Thyroid gland (tissue), 4 donors: ENCODE measurements around the gene VPS51. TPM values are rescaled to one million over a fixed set of nuclear protein-coding genes. Genes with fewer than 3 reads are reported as not detected.

Experiments
- DNase-seq, 2 donors: peaks; one replicate each; pipeline ENCODE4 v3.0.0-alpha.2; 2019
- H3K27ac ChIP-seq, 3 donors: fragments of 200-600 bp; sonication (generic); 1 replicate in 2 of 3; 2 replicates in 1 of 3; pipeline ENCODE4 v1.5.1; 2016 to 2019; ENCODE audit warnings: mild to moderate bottlenecking in 1 of 3, moderate library complexity in 1 of 3
- H3K27me3 ChIP-seq: fragments of 200-600 bp; sonication (generic); one replicate; pipeline ENCODE4 v1.5.1; 2019
- H3K36me3 ChIP-seq, 2 donors: fragments of 200-600 bp; sonication (generic); one replicate each; pipeline ENCODE4 v1.5.1; 2016 to 2019
- H3K4me1 ChIP-seq, 2 donors: fragments of 200-600 bp; sonication (generic); one replicate each; pipeline ENCODE4 v1.5.1; 2017 to 2019
- H3K4me3 ChIP-seq, 3 donors: fragments of 200-600 bp; sonication (generic); replicated peaks in 1 of 3; 1 replicate in 2 of 3; 2 replicates in 1 of 3; pipeline ENCODE4 v1.5.1; 2016; ENCODE audit warnings: mild to moderate bottlenecking in 1 of 3
- H3K9me3 ChIP-seq: fragments of 200-600 bp; sonication (generic); one replicate; pipeline ENCODE4 v1.5.1; 2017
- CTCF ChIP-seq, 6 experiments: fragments of 200-600 bp in 3 of 6; fragments of 450-650 bp in 3 of 6; sonication (generic) in 3 of 6; IDR thresholded peaks; one replicate each; pipeline ENCODE4 v1.5.1; 2016 to 2019; ENCODE audit warnings: antibody characterized with exemption in 6 of 6, mild to moderate bottlenecking in 2 of 6, inconsistent platforms in 1 of 6, moderate library complexity in 1 of 6
- POLR2A ChIP-seq, 2 donors: fragments of 450-650 bp; IDR thresholded peaks; one replicate each; pipeline ENCODE4 v1.6.1; 2017; ENCODE audit warnings: antibody characterized with exemption in 2 of 2, mild to moderate bottlenecking in 2 of 2, moderate library complexity in 1 of 2
- WGBS, 2 donors: methylation state at CpG; one replicate each; pipeline ENCODE4 v1.1.5; 2017; 5-methylcytosine and 5-hydroxymethylcytosine counted together
- intact Hi-C: fragments of 100-400 bp; cut with DNase I; formaldehyde crosslinking; loops from one replicate; pipeline ENCODE4 v1.15.1; 2023
- total RNA-seq, 4 donors: library from RNA; depleted of rRNA; stranded (reverse); fragments of >200 nt; gene quantifications; one replicate each; pipeline ENCODE4 v1.2.3, GENCODE V29; 2016

The VPS51 gene
- total RNA-seq = 100 to 1,000 TPM; 222 to 608 (median 469) TPM

- intact Hi-C loops = no loop called here
- Histone ChIP-seq H3K4me1 (peaks cover 10 to 12% of the 10 kb centered on the region in 2 donors), H3K4me3 (peak within 1 kb of the TSS; percentile 27 to 84 (median 55)), H3K9me3 (no peaks in the 10 kb centered on the region), H3K36me3 (peaks cover 0 to 3% of the 10 kb centered on the region in 2 donors), H3K27ac (peak within 1 kb of the TSS; percentile 60 to 87 (median 82)), H3K27me3 (no peaks in the 10 kb centered on the region)
- 0 to 1% methylated on average over 16 to 23 of the region's 52 CpGs for WGBS, 2 donors
- TF ChIP-seq CTCF (IDR thresholded peaks at IDR 0.05) (peak in 1 of 6 experiments; percentile 19), POLR2A (IDR thresholded peaks at IDR 0.05) (peak; percentile 59 to 71)
- DNase-seq = peak; percentile 92 to 93
These were observed at the start of gene VPS51 for GRCh38 chr11:65095974-65096806. Gene VPS51, plus strand, starts transcription at chr11:65096214. Its CDS starts 37 bp downstream, at chr11:65096251.

GRCh38 chr11:65047581-65048422 lies 48.2 kb upstream of the VPS51 start:
- no peaks in the 10 kb centered on the region for H3K36me3 ChIP-seq
- 18 to 21% methylated on average over 52 to 53 of the region's 56 CpGs for WGBS, 2 donors
- H3K27me3 ChIP-seq = no peaks in the 10 kb centered on the region
- no peaks in the 10 kb centered on the region for H3K9me3 ChIP-seq
- intact Hi-C loops = no loop called here
- H3K4me1 ChIP-seq = no peaks in the 10 kb centered on the region
- no peak for TF ChIP-seq CTCF (IDR thresholded peaks at IDR 0.05)
- TF ChIP-seq POLR2A (IDR thresholded peaks at IDR 0.05) = no peak
- no peak overlapping the region for H3K27ac ChIP-seq
- no peak for DNase-seq
- peak overlapping the region in 2 of 3 donors; percentile 12 to 26 for H3K4me3 ChIP-seq

DNA sequence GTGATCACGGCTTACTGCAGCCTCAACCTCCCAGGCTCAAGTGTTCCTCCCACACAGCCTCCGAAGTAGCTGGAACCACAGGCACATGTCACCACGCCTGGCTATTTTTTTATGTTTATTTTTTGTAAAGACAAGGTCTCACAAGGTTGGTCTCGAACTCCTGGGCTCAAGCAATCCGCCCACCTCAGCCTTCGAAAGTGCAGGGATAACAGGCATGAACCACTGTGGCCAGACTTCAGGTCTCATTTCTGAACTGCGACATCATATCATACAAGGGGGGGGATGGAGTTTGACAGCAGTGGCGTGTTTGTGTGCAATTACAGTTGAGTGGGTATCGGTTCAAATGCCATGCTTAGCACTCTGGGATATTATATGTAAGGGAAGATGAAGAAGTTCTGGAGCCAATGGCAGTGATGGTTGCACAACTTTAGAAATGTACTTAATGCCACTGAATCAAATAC lies 44.6 kb upstream of the VPS51 start:
- Histone ChIP-seq H3K27me3 (no peaks in the 10 kb centered on the region), H3K36me3 (no peaks in the 10 kb centered on the region), H3K4me3 (no peak overlapping the region), H3K27ac (no peak overlapping the region), H3K4me1 (no peaks in the 10 kb centered on the region), H3K9me3 (no peaks in the 10 kb centered on the region)
- DNase-seq = no peak
- TF ChIP-seq POLR2A (IDR thresholded peaks at IDR 0.05) = no peak
- no peak for TF ChIP-seq CTCF (IDR thresholded peaks at IDR 0.05)
- whole genome bisulfite sequencing, 2 donors = 85 to 90% methylated on average over 9 of the region's 9 CpGs
- intact Hi-C loops = no loop called here

- Histone ChIP-seq H3K27me3 (no peaks in the 10 kb centered on the region), H3K27ac (no peak overlapping the region), H3K36me3 (no peaks in the 10 kb centered on the region), H3K4me3 (no peak overlapping the region), H3K9me3 (no peaks in the 10 kb centered on the region), H3K4me1 (no peaks in the 10 kb centered on the region)
- WGBS, 2 donors = 56% methylated on average over 8 of the region's 8 CpGs
- TF ChIP-seq POLR2A (IDR thresholded peaks at IDR 0.05) (no peak), CTCF (IDR thresholded peaks at IDR 0.05) (no peak)
- DNase-seq = no peak
- intact Hi-C loops = no loop called here
These were observed 42.0 kb upstream of the VPS51 start for GRCh38 chr11:65053827-65054508.
